ENCODE results near the gene RETSAT.
"Not testable (repeated sequence)": the region's sequence is repeated elsewhere in the genome, so short reads cannot be mapped to it uniquely, and the experiment has no call there.

The RETSAT gene

GRCh38 chr2:85318222-85319074 is 35.9 kb downstream of the RETSAT start:
- Mint-ChIP-seq H3K4me3 (no peak overlapping the region), H3K27ac (peak overlapping the region; percentile 62), H3K9me3 (no peaks in the 10 kb centered on the region), H3K4me1 (peaks cover 36 to 47% of the 10 kb centered on the region in 2 donors), H3K27me3 (no peaks in the 10 kb centered on the region), H3K36me3 (peaks cover 58 to 75% of the 10 kb centered on the region in 2 donors)
- ATAC-seq (replicated peaks) (peak; percentile 31 to 91), DNase-seq (peak; percentile 20)

GRCh38 chr2:85315921-85316320 is 38.4 kb downstream of the RETSAT start:
- H3K4me1 Mint-ChIP-seq: peaks cover 25 to 28% of the 10 kb centered on the region in 2 donors
- not testable (repeated sequence) for H3K9me3 Mint-ChIP-seq

GRCh38 chr2:85314884-85315242 is 39.5 kb downstream of the RETSAT start:
- peak overlapping the region; percentile 56 for H3K27ac Mint-ChIP-seq
- H3K9me3 Mint-ChIP-seq: no peaks in the 10 kb centered on the region
- DNase-seq (no peak), ATAC-seq (replicated peaks) (no peak)
- no peak overlapping the region for H3K4me3 Mint-ChIP-seq
- H3K27me3 Mint-ChIP-seq: no peaks in the 10 kb centered on the region
- peaks cover 24 to 28% of the 10 kb centered on the region in 2 donors for H3K4me1 Mint-ChIP-seq
- H3K36me3 Mint-ChIP-seq: peaks cover 36 to 49% of the 10 kb centered on the region in 2 donors

More at GRCh38 chr2:85315921-85316320, 38.4 kb downstream of the RETSAT start:
- Mint-ChIP-seq H3K27ac (peak overlapping the region; percentile 42), H3K36me3 (peaks cover 45 to 59% of the 10 kb centered on the region in 2 donors)
- H3K27me3 Mint-ChIP-seq; ATAC-seq (replicated peaks); DNase-seq; H3K4me3 Mint-ChIP-seq: not testable (repeated sequence)

GRCh38 chr2:85312404-85312803 is 41.9 kb downstream of the RETSAT start:
- ATAC-seq (replicated peaks): no peak

GRCh38 chr2:85310330-85310729 is 44.0 kb downstream of the RETSAT start:
- DNase-seq (no peak), ATAC-seq (replicated peaks) (no peak)
- H3K36me3 Mint-ChIP-seq: peaks cover 13 to 18% of the 10 kb centered on the region in 2 donors
- H3K4me3 Mint-ChIP-seq: peak overlapping the region; percentile 67 to 73
- H3K27me3 Mint-ChIP-seq: peaks cover 2% of the 10 kb centered on the region in 2 donors
- H3K4me1 Mint-ChIP-seq: peaks cover 27 to 33% of the 10 kb centered on the region in 2 donors
- H3K27ac Mint-ChIP-seq: peak overlapping the region; percentile 72
- no peaks in the 10 kb centered on the region for H3K9me3 Mint-ChIP-seq

More at GRCh38 chr2:85312404-85312803, 41.9 kb downstream of the RETSAT start:
- peaks cover 26 to 31% of the 10 kb centered on the region in 2 donors for H3K4me1 Mint-ChIP-seq
- no peaks in the 10 kb centered on the region for H3K27me3 Mint-ChIP-seq
- no peak overlapping the region for H3K4me3 Mint-ChIP-seq
- no peak for DNase-seq
- peak overlapping the region; percentile 9 for H3K27ac Mint-ChIP-seq
- H3K36me3 Mint-ChIP-seq: peaks cover 18 to 32% of the 10 kb centered on the region in 2 donors
- no peaks in the 10 kb centered on the region for H3K9me3 Mint-ChIP-seq

- Mint-ChIP-seq H3K9me3 (no peaks in the 10 kb centered on the region), H3K27me3 (peaks cover 5% of the 10 kb centered on the region in 2 donors), H3K4me3 (peak overlapping the region; percentile 67 to 73), H3K36me3 (peaks cover 13% of the 10 kb centered on the region in 2 donors), H3K27ac (peak overlapping the region; percentile 72), H3K4me1 (peaks cover 29 to 33% of the 10 kb centered on the region in 2 donors)
- ATAC-seq (replicated peaks): peak; percentile 41 to 42
- DNase-seq: no peak
These were observed 44.5 kb downstream of the RETSAT start for GRCh38 chr2:85309699-85310321.

- Mint-ChIP-seq H3K4me3 (peak overlapping the region; percentile 46 to 73), H3K4me1 (peaks cover 27 to 33% of the 10 kb centered on the region in 2 donors), H3K27ac (peak overlapping the region; percentile 70), H3K9me3 (no peaks in the 10 kb centered on the region), H3K27me3 (peaks cover 10 to 11% of the 10 kb centered on the region in 2 donors), H3K36me3 (peaks cover 8 to 10% of the 10 kb centered on the region in 2 donors)
- no peak for DNase-seq
- ATAC-seq (replicated peaks): peak; percentile 28 to 45
These were observed 45.3 kb downstream of the RETSAT start for GRCh38 chr2:85308896-85309555.

GRCh38 chr2:85308201-85308600 is 46.1 kb downstream of the RETSAT start:
- H3K4me3 Mint-ChIP-seq: peak overlapping the region in 1 of 2 donors; percentile 4
- ATAC-seq (replicated peaks) (no peak), DNase-seq (no peak)
- H3K27me3 Mint-ChIP-seq: peaks cover 12 to 17% of the 10 kb centered on the region in 2 donors
- peaks cover under 1 to 3% of the 10 kb centered on the region in 2 donors for H3K36me3 Mint-ChIP-seq
- H3K4me1 Mint-ChIP-seq: peaks cover 24 to 33% of the 10 kb centered on the region in 2 donors
- no peak overlapping the region for H3K27ac Mint-ChIP-seq
- no peaks in the 10 kb centered on the region for H3K9me3 Mint-ChIP-seq

- Mint-ChIP-seq H3K4me3 (peak overlapping the region in 1 of 2 donors; percentile 58), H3K36me3 (peaks cover 0 to 3% of the 10 kb centered on the region in 2 donors), H3K4me1 (peaks cover 24 to 33% of the 10 kb centered on the region in 2 donors), H3K9me3 (no peaks in the 10 kb centered on the region), H3K27ac (no peak overlapping the region), H3K27me3 (peaks cover 12 to 17% of the 10 kb centered on the region in 2 donors)
- ATAC-seq (replicated peaks) (no peak), DNase-seq (no peak)
These were observed 46.8 kb downstream of the RETSAT start for GRCh38 chr2:85307527-85307897.

GRCh38 chr2:85303780-85304531 is 50.4 kb downstream of the RETSAT start:
- H3K27ac Mint-ChIP-seq: no peak overlapping the region

GRCh38 chr2:85302121-85302520 is 52.2 kb downstream of the RETSAT start:
- H3K4me1 Mint-ChIP-seq: peaks cover 0 to 4% of the 10 kb centered on the region in 2 donors
- no peak overlapping the region for H3K4me3 Mint-ChIP-seq
- no peak overlapping the region for H3K27ac Mint-ChIP-seq
- H3K9me3 Mint-ChIP-seq: no peaks in the 10 kb centered on the region
- ATAC-seq (replicated peaks) (no peak), DNase-seq (no peak)
- H3K36me3 Mint-ChIP-seq: no peaks in the 10 kb centered on the region
- peaks cover 17 to 19% of the 10 kb centered on the region in 2 donors for H3K27me3 Mint-ChIP-seq

More at GRCh38 chr2:85303780-85304531, 50.4 kb downstream of the RETSAT start:
- Mint-ChIP-seq H3K4me1 (peaks cover 13 to 14% of the 10 kb centered on the region in 2 donors), H3K27me3 (peaks cover 12 to 17% of the 10 kb centered on the region in 2 donors), H3K36me3 (no peaks in the 10 kb centered on the region), H3K4me3 (no peak overlapping the region), H3K9me3 (no peaks in the 10 kb centered on the region)
- ATAC-seq (replicated peaks): no peak
- no peak for DNase-seq

All from stimulated activated naive B cell treated with anti-CD40 and anti-IgM and Interleukin-4, amounts not matched to agents 10 μg/mL and 1 μg/mL and 100 μg/mL, for 72 hours (primary cell).